Lower leg skin (tissue), 3 donors: ENCODE results near the gene DEPDC1B.

ENCODE experiments used
- POLR2A ChIP-seq, 2 donors: fragments of 450-650 bp; IDR thresholded peaks; one replicate each; pipeline ENCODE4 v1.6.1; 2016 to 2017; ENCODE audit warnings: antibody characterized with exemption in 2 of 2, mild to moderate bottlenecking in 1 of 2, moderate library complexity in 1 of 2
- TF ChIP-seq, protein P1 (sequence below), 3 donors: fragments of 450-650 bp; IDR thresholded peaks; one replicate each; pipeline ENCODE4 v1.5.1; 2016; ENCODE audit warnings: antibody characterized with exemption in 3 of 3, mild to moderate bottlenecking in 3 of 3, moderate library complexity in 2 of 3

GRCh38 chr5:60604771-60605170 is 95.2 kb downstream of the DEPDC1B start:
- TF ChIP-seq, protein P1, sequence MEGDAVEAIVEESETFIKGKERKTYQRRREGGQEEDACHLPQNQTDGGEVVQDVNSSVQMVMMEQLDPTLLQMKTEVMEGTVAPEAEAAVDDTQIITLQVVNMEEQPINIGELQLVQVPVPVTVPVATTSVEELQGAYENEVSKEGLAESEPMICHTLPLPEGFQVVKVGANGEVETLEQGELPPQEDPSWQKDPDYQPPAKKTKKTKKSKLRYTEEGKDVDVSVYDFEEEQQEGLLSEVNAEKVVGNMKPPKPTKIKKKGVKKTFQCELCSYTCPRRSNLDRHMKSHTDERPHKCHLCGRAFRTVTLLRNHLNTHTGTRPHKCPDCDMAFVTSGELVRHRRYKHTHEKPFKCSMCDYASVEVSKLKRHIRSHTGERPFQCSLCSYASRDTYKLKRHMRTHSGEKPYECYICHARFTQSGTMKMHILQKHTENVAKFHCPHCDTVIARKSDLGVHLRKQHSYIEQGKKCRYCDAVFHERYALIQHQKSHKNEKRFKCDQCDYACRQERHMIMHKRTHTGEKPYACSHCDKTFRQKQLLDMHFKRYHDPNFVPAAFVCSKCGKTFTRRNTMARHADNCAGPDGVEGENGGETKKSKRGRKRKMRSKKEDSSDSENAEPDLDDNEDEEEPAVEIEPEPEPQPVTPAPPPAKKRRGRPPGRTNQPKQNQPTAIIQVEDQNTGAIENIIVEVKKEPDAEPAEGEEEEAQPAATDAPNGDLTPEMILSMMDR (IDR thresholded peaks at IDR 0.05), result no peak
- no peak for TF ChIP-seq POLR2A (IDR thresholded peaks at IDR 0.05)
